Panc1 (cell line): ENCODE measurements around the gene SMC4.

ENCODE experiments used
- CTCF ChIP-seq: fragments of 450-650 bp; IDR thresholded peaks from 2 replicates; pipeline ENCODE4 v1.5.1; 2017; ENCODE audit warnings: mild to moderate bottlenecking
- POLR2AphosphoS5 ChIP-seq: IDR thresholded peaks from 2 replicates; pipeline ENCODE4 v1.6.1; 2012; ENCODE audit warnings: mild to moderate bottlenecking, low read depth, low read length, moderate library complexity
- SIN3A ChIP-seq: IDR thresholded peaks from 2 replicates; pipeline ENCODE4 v1.6.1; 2012; ENCODE audit warnings: low read depth, mild to moderate bottlenecking, low read length, moderate library complexity, borderline replicate concordance; ENCODE audit not compliant: insufficient read depth
- TCF7L2 ChIP-seq: IDR thresholded peaks from 2 replicates; pipeline ENCODE4 v1.6.1; 2011; ENCODE audit warnings: mild to moderate bottlenecking, low read depth, low read length, inconsistent platforms

- TF ChIP-seq CTCF (no peak), SIN3A (no peak), POLR2AphosphoS5 (no peak), TCF7L2 (no peak)
These were observed 43.6 kb upstream of the SMC4 start for GRCh38 chr3:160355826-160356225.
